Ovary (tissue), 3 donors: Measurements from ENCODE around the gene AAK1.
"Not testable (repeated sequence)": the region's sequence is repeated elsewhere in the genome, so short reads cannot be mapped to it uniquely, and the experiment has no call there.

ENCODE experiments used
- CTCF ChIP-seq, 3 donors: fragments of 450-650 bp in 2 of 3; fragments of 200-600 bp in 1 of 3; IDR thresholded peaks; one replicate each; pipeline versions ENCODE4 v1.5.1 to v1.8.0; 2016 to 2022; ENCODE audit warnings: antibody characterized with exemption in 3 of 3, mild to moderate bottlenecking in 1 of 3
- POLR2A ChIP-seq: fragments of 450-650 bp; IDR thresholded peaks from one replicate; pipeline ENCODE4 v1.6.1; 2017; ENCODE audit warnings: antibody characterized with exemption, mild to moderate bottlenecking, moderate library complexity
- donor health status: DM: no; HTN: no; CAD: no.

GRCh38 chr2:69673098-69673497, 29.6 kb upstream of the AAK1 start:
- not testable (repeated sequence) for TF ChIP-seq POLR2A; CTCF (IDR thresholded peaks at IDR 0.05)
